ENCODE data around the gene NEU3.

The NEU3 gene, protein sequence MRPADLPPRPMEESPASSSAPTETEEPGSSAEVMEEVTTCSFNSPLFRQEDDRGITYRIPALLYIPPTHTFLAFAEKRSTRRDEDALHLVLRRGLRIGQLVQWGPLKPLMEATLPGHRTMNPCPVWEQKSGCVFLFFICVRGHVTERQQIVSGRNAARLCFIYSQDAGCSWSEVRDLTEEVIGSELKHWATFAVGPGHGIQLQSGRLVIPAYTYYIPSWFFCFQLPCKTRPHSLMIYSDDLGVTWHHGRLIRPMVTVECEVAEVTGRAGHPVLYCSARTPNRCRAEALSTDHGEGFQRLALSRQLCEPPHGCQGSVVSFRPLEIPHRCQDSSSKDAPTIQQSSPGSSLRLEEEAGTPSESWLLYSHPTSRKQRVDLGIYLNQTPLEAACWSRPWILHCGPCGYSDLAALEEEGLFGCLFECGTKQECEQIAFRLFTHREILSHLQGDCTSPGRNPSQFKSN

DNA sequence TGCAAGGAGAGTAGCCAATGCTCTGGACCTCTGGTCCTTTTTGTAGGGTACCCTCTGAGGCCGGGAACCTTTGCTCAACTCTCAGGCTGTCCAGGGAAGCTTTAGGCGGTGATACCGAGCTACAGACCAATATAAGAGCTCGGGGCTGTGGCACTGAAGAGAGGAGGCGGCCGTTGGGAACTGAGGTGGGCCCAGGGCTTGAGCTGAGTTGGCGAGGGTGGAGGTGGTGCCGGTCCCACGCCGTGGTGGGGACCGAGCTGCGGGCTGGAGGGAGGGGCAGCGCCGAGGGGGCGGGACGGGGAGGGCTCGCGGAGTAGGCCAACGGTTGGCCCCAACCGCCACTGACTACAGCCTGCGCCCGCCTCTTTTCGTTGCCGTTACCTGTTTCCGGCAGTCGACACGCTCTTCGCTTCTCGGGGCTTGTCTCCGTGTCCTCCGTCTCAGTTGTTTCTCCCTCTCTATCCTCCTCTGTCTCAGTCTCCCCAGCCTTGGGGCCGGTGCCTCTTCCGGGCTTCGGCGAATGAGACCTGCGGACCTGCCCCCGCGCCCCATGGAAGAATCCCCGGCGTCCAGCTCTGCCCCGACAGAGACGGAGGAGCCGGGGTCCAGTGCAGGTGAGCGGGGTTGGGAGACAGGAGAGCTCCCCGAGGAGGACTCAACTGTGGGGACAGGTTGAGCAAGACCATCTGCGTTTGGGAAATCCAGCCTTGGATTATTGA is at the start of gene NEU3:
TSS of gene NEU3 (plus strand) at position 393 of the 719 bp plus-strand sequence. CDS start at position 521, 128 bp downstream.
- H3K4me3 ChIP-seq (ENCODE audit: low read depth, low read length) = peak within 1 kb of the TSS; percentile 81
- no peak for DNase-seq (ENCODE audit: low read depth)
- no peak for TF ChIP-seq CTCF (IDR thresholded peaks at IDR 0.05; ENCODE audit: control insufficient read depth, extremely low read depth, insufficient read depth)

- TF ChIP-seq CTCF (IDR thresholded peaks at IDR 0.05; ENCODE audit: control insufficient read depth, extremely low read depth, insufficient read depth) = no peak
Measured at GRCh38 chr11:74941492-74941891, 47.2 kb upstream of the NEU3 start.

DNA sequence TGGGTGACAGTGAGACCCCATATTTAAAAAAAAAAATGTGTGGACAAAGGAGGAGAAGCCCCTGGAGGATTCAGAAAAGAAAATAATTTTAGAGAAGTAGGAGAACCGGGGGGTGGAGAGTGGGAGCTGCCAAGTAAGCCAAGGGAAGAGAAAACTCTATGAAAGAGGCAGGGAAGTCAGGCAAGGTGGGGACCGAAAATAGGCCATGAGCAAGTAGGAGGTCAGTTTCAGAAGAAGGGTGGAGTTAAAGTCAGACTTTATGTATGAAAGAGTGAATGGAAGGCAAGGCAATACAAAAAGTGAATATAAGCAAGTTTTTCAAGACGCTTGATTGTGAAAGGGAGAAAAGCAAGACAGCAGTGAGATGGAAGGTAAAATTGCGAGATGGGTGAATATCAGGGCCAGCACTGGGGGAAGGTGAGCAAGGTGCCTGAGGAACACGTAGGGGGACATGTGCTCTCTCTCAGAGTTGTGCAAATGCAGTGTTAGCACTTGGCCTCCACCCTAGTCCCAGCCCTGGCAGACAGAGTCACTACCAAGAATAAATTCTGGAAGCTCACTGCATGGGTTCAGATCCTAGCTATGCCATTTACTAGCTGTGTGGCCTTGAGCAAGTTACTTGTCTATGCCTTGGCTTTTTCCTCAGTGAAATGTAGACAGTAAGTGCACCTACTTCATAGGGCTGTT is 46.5 kb upstream of the NEU3 start:
- no peak overlapping the region for H3K4me3 ChIP-seq (ENCODE audit: low read depth, low read length)
- TF ChIP-seq CTCF (IDR thresholded peaks at IDR 0.05; ENCODE audit: control insufficient read depth, extremely low read depth, insufficient read depth) = no peak
- DNase-seq (ENCODE audit: low read depth) = no peak

More at GRCh38 chr11:74941492-74941891, 47.2 kb upstream of the NEU3 start:
- no peak for DNase-seq (ENCODE audit: low read depth)
- H3K4me3 ChIP-seq (ENCODE audit: low read depth, low read length) = no peak overlapping the region

- TF ChIP-seq CTCF (IDR thresholded peaks at IDR 0.05; ENCODE audit: control insufficient read depth, extremely low read depth, insufficient read depth) = no peak
- peak overlapping the region; percentile 92 for H3K4me3 ChIP-seq (ENCODE audit: low read depth, low read length)
- no peak for DNase-seq (ENCODE audit: low read depth)
Measured at GRCh38 chr11:74948546-74948897, 40.2 kb upstream of the NEU3 start.

DNA sequence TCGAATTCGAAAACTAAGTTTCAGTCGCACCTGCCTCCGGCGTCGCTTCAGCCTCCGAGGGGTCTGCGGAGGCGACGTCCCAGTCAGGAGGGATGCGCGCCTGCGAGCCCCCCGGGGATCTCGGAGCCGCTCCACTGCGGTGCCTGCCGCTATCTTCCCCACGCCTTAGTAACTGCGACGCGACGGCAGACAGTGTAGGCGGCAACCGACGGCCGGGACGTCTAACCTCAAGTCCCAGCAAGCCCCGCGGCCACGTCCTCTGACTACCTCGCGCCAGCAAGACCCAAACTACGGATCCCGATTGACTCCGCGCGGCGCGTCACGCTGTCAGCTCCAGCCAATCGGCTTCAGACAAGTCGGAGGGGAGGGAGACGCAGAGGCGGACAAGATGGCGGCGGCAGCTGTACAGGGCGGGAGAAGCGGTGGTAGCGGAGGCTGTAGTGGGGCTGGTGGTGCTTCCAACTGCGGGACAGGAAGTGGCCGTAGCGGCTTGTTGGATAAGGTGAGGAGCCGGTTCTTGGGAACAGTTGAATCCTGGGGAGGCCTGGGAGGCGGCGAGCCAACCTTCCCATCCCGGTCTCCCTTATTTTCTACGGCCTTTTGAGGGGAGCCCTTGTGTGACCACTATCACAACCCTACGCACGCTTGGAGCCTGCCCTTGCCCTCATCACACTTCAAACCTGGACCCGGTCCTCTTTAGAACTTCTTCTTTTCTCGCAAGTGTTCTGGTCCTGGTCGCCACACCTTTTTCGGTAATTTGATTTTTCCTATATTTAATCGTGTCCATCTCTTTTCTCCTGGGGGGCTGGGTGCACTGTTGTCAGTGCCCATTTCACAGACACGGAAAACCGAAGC is 39.6 kb upstream of the NEU3 start, which contains the start of the genes SPCS2 and XRRA1:
TSS of gene SPCS2 (plus strand) at position 369 of the 855 bp plus-strand sequence. CDS start at position 389, 20 bp downstream.
TSS of gene XRRA1 (minus strand) at position 194 of the 855 bp plus-strand sequence. CDS start 8,213 bp downstream, outside the sequence.
- peak within 1 kb of the TSS; percentile 92 for H3K4me3 ChIP-seq (ENCODE audit: low read depth, low read length)
- peak; percentile 97 for DNase-seq (ENCODE audit: low read depth)
- TF ChIP-seq CTCF (IDR thresholded peaks at IDR 0.05; ENCODE audit: control insufficient read depth, extremely low read depth, insufficient read depth) = no peak

DNA sequence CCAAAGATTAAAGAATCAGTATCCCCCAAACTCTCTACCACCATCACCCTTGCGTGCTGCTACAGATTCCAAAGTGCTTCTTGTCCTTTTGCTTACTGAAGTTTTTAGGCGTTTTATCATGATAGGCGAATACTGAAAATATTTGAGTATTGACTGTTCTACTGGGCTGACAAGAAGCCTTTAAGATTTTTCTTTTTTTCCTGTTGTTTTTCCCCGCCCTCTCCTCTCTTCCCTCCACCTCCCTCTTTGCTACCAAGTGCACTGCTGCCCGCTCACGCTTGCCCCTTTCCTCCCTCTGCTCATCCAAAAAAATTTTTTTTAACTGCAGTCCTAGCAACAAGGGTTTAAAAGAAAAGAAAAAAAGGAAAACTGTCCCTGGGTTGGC is 39.0 kb upstream of the NEU3 start:
- peak overlapping the region; percentile 92 for H3K4me3 ChIP-seq (ENCODE audit: low read depth, low read length)
- no peak for DNase-seq (ENCODE audit: low read depth)
- TF ChIP-seq CTCF (IDR thresholded peaks at IDR 0.05; ENCODE audit: control insufficient read depth, extremely low read depth, insufficient read depth) = no peak
